ENCODE data around the gene PALM.

GRCh38 chr19:736125-736524 is 27.4 kb downstream of the PALM start:
- TF ChIP-seq CTCF (IDR thresholded peaks at IDR 0.05; ENCODE audit: low read length) = no peak
- no peak for TF ChIP-seq EZH2phosphoT487 (IDR thresholded peaks at IDR 0.05; ENCODE audit: low read length)
